MM.1S (cell line): ENCODE measurements around the gene PCMT1.

ENCODE experiments used
- DNase-seq: peaks from one replicate; pipeline ENCODE4 v3.0.0-alpha.2; 2015
- H2AFZ ChIP-seq: fragments of 300-600 bp; sonication (generic); 2 replicates; pipeline ENCODE4 v1.6.0; 2016; ENCODE audit warnings: antibody characterized with exemption, low read length
- H3F3A ChIP-seq: fragments of 300-600 bp; sonication (generic); 2 replicates; pipeline ENCODE4 v1.6.1; 2016; ENCODE audit warnings: mild to moderate bottlenecking, antibody characterized with exemption, low read length, moderate library complexity, mixed read lengths; ENCODE audit not compliant: insufficient read depth
- H3K27ac ChIP-seq: fragments of 300-600 bp; sonication (generic); 2 replicates; pipeline ENCODE4 v1.5.1; 2016; ENCODE audit warnings: mild to moderate bottlenecking, low read length
- H3K27me3 ChIP-seq: fragments of 300-600 bp; sonication (generic); replicated peaks from 2 replicates; pipeline ENCODE4 v1.6.0; 2016; ENCODE audit warnings: low read length; ENCODE audit not compliant: insufficient read depth
- H3K36me3 ChIP-seq: fragments of 300-600 bp; sonication (generic); replicated peaks from 2 replicates; pipeline ENCODE4 v1.6.1; 2016; ENCODE audit warnings: mild to moderate bottlenecking, low read length, mixed read lengths; ENCODE audit not compliant: insufficient read depth
- H3K4me1 ChIP-seq: fragments of 300-600 bp; sonication (generic); 2 replicates; pipeline ENCODE4 v1.6.1; 2016; ENCODE audit warnings: low read length, mixed read lengths
- H3K4me2 ChIP-seq: fragments of 300-600 bp; sonication (generic); 2 replicates; pipeline ENCODE4 v1.6.0; 2016; ENCODE audit warnings: low read depth, low read length
- H3K4me3 ChIP-seq: fragments of 300-600 bp; sonication (generic); 2 replicates; pipeline ENCODE4 v1.5.1; 2016; ENCODE audit warnings: low read length, mixed read lengths
- H3K79me2 ChIP-seq: fragments of 300-600 bp; sonication (generic); 2 replicates; pipeline ENCODE4 v1.6.1; 2016; ENCODE audit warnings: mixed run types, low read length, mixed read lengths
- H3K9ac ChIP-seq: fragments of 300-600 bp; sonication (generic); 2 replicates; pipeline ENCODE4 v1.6.1; 2016; ENCODE audit warnings: low read length, mixed read lengths
- H3K9me2 ChIP-seq: fragments of 300-600 bp; sonication (generic); replicated peaks from 2 replicates; pipeline ENCODE4 v1.6.1; 2016; ENCODE audit warnings: mild to moderate bottlenecking, low read length, mixed read lengths; ENCODE audit not compliant: insufficient read depth
- H3K9me3 ChIP-seq: fragments of 300-600 bp; sonication (generic); replicated peaks from 2 replicates; pipeline ENCODE4 v1.6.1; 2016; ENCODE audit warnings: mild to moderate bottlenecking, low read length, mixed read lengths; ENCODE audit not compliant: insufficient read depth
- H4K20me1 ChIP-seq: fragments of 300-600 bp; sonication (generic); 2 replicates; pipeline ENCODE4 v1.6.1; 2016; ENCODE audit warnings: mild to moderate bottlenecking, low read length, moderate library complexity, mixed read lengths; ENCODE audit not compliant: insufficient read depth
- CTCF ChIP-seq: fragments of 300-600 bp; sonication (generic); IDR thresholded peaks from 2 replicates; pipeline ENCODE4 v1.5.1; 2016; ENCODE audit warnings: antibody characterized with exemption, low read length, mixed read lengths
- EZH2 ChIP-seq: fragments of 300-600 bp; sonication (generic); optimal IDR thresholded peaks from 2 replicates; pipeline ENCODE3; 2017; ENCODE audit warnings: low read depth, mild to moderate bottlenecking, antibody characterized with exemption, low read length, mixed read lengths
- EZH2phosphoT487 ChIP-seq: fragments of 300-600 bp; sonication (generic); IDR thresholded peaks from 2 replicates; pipeline ENCODE4 v1.6.1; 2018; ENCODE audit warnings: antibody characterized with exemption, low read length

The PCMT1 gene

GRCh38 chr6:149754548-149754947 lies 5.0 kb downstream of the PCMT1 start:
- Histone ChIP-seq H3K79me2 (peaks cover 58% of the 10 kb centered on the region), H3K27ac (no peak overlapping the region), H3F3A (no peaks in the 10 kb centered on the region), H3K9ac (no peak overlapping the region), H3K4me1 (no peaks in the 10 kb centered on the region), H3K36me3 (no peaks in the 10 kb centered on the region), H3K4me2 (no peak overlapping the region), H3K9me3 (no peaks in the 10 kb centered on the region), H2AFZ (no peak overlapping the region), H3K4me3 (no peak overlapping the region), H3K9me2 (no peaks in the 10 kb centered on the region), H4K20me1 (no peaks in the 10 kb centered on the region), H3K27me3 (no peaks in the 10 kb centered on the region)
- no peak for DNase-seq
- TF ChIP-seq EZH2phosphoT487 (no peak), CTCF (no peak), EZH2 (no peak)

GRCh38 chr6:149755300-149756260 lies 6.0 kb downstream of the PCMT1 start:
- no peaks in the 10 kb centered on the region for H3K9me2 ChIP-seq
- peaks cover 54% of the 10 kb centered on the region for H3K79me2 ChIP-seq
- no peaks in the 10 kb centered on the region for H3K27me3 ChIP-seq
- TF ChIP-seq EZH2 (no peak), CTCF (no peak), EZH2phosphoT487 (no peak)
- no peaks in the 10 kb centered on the region for H4K20me1 ChIP-seq
- H3K36me3 ChIP-seq, result no peaks in the 10 kb centered on the region
- no peaks in the 10 kb centered on the region for H3F3A ChIP-seq
- no peak overlapping the region for H2AFZ ChIP-seq
- H3K9me3 ChIP-seq, result no peaks in the 10 kb centered on the region
- no peak overlapping the region for H3K27ac ChIP-seq
- H3K4me1 ChIP-seq, result no peaks in the 10 kb centered on the region
- H3K4me3 ChIP-seq, result no peak overlapping the region
- no peak for DNase-seq
- H3K9ac ChIP-seq, result no peak overlapping the region
- no peak overlapping the region for H3K4me2 ChIP-seq

GRCh38 chr6:149756261-149756636 lies 6.7 kb downstream of the PCMT1 start:
- Histone ChIP-seq H3K4me3 (no peak overlapping the region), H4K20me1 (no peaks in the 10 kb centered on the region), H3K9me2 (no peaks in the 10 kb centered on the region), H3K9ac (no peak overlapping the region), H3K79me2 (peaks cover 47% of the 10 kb centered on the region), H3K4me1 (no peaks in the 10 kb centered on the region), H3K4me2 (no peak overlapping the region), H3K36me3 (no peaks in the 10 kb centered on the region), H3F3A (no peaks in the 10 kb centered on the region), H2AFZ (no peak overlapping the region), H3K27me3 (no peaks in the 10 kb centered on the region), H3K9me3 (no peaks in the 10 kb centered on the region), H3K27ac (no peak overlapping the region)
- no peak for TF ChIP-seq CTCF
- TF ChIP-seq EZH2phosphoT487, result no peak
- no peak for TF ChIP-seq EZH2
- no peak for DNase-seq
